H1 (cell line): Measurements from ENCODE around the gene GPALPP1. TPM values are rescaled to one million over a fixed set of nuclear protein-coding genes. Genes with fewer than 3 reads are reported as not detected.

ENCODE experiments used
- CTCF ChIA-PET: fragments of 300-600 bp; sonication (Branson Sonifier 250); formaldehyde crosslinking; loops from one replicate; lab custom pipeline; 2021; ENCODE audit not compliant: partially characterized antibody; lab: Charles Lee
- POLR2A ChIA-PET: fragments of 300-600 bp; sonication (Branson Sonifier 250); formaldehyde crosslinking; loops from one replicate; lab custom pipeline; 2021; ENCODE audit warnings: inconsistent platforms; ENCODE audit not compliant: partially characterized antibody; lab: Charles Lee
- DNase-seq, 2 experiments: peaks; one replicate each; pipeline versions ENCODE4 v3.0.0 to v3.0.0-alpha.2; 2010 to 2022; ENCODE audit warnings: low spot score in 2 of 2, low read depth in 1 of 2, mixed read lengths in 1 of 2
- FAIRE-seq: peaks from 2 replicates; lab custom pipeline; 2011; peaks lifted over from hg19 to GRCh38; lab: Jason Lieb, UNC
- H2AFZ ChIP-seq: 2 replicates; pipeline ENCODE4 v1.8.1; 2012; ENCODE audit warnings: low read length, inconsistent platforms
- H2AK5ac ChIP-seq: 2 replicates; pipeline ENCODE4 v1.6.1; 2013; ENCODE audit warnings: low read depth, low read length
- H2BK120ac ChIP-seq: replicated peaks from 2 replicates; pipeline ENCODE3; 2013; ENCODE audit warnings: low read depth, low read length, inconsistent platforms
- H2BK12ac ChIP-seq: 2 replicates; pipeline ENCODE4 v1.6.1; 2013; ENCODE audit warnings: low read depth, low read length
- H2BK15ac ChIP-seq: 2 replicates; pipeline ENCODE4 v1.6.1; 2013; ENCODE audit warnings: low read length
- H2BK20ac ChIP-seq: 2 replicates; pipeline ENCODE4 v1.6.1; 2013; ENCODE audit warnings: low read length
- H2BK5ac ChIP-seq: 2 replicates; pipeline ENCODE4 v1.6.1; 2013; ENCODE audit warnings: low read depth, low read length
- H3K14ac ChIP-seq: 2 replicates; pipeline ENCODE4 v1.6.1; 2013; ENCODE audit warnings: inconsistent platforms; ENCODE audit not compliant: insufficient read length
- H3K18ac ChIP-seq: 2 replicates; pipeline ENCODE4 v1.6.1; 2013; ENCODE audit warnings: low read length; ENCODE audit errors: extremely low read depth
- H3K23ac ChIP-seq: 2 replicates; pipeline ENCODE4 v1.6.1; 2013; ENCODE audit warnings: inconsistent platforms; ENCODE audit not compliant: insufficient read length
- H3K23me2 ChIP-seq: 2 replicates; pipeline ENCODE4 v1.6.1; 2013; ENCODE audit warnings: low read depth, low read length
- H3K27ac ChIP-seq: 2 replicates; pipeline ENCODE4 v1.6.1; 2011; ENCODE audit warnings: low read depth, low read length, inconsistent platforms
- H3K27me3 ChIP-seq, 4 experiments: replicated peaks in 1 of 4; 1 replicate in 1 of 4; 2 replicates in 3 of 4; pipeline versions ENCODE4 v1.6.1 to v1.8.1; 2011 to 2013; ENCODE audit warnings: low read length in 3 of 4, mild to moderate bottlenecking in 3 of 4, inconsistent platforms in 2 of 4, mixed read lengths in 2 of 4, moderate library complexity in 1 of 4; ENCODE audit not compliant: control insufficient read depth in 3 of 4, insufficient read depth in 3 of 4; ENCODE audit errors: extremely low read depth in 1 of 4
- H3K36me3 ChIP-seq, 4 experiments: 2 replicates each; pipeline versions ENCODE4 v1.6.1 to v1.8.1; 2011 to 2013; ENCODE audit warnings: mild to moderate bottlenecking in 4 of 4, low read length in 3 of 4, moderate library complexity in 2 of 4, control low read depth in 1 of 4, inconsistent platforms in 1 of 4; ENCODE audit not compliant: insufficient read depth in 4 of 4, control insufficient read depth in 2 of 4
- H3K4ac ChIP-seq: replicated peaks from 2 replicates; pipeline ENCODE3; 2013; ENCODE audit warnings: low read length, low read depth, mixed read lengths, inconsistent platforms; ENCODE audit not compliant: insufficient read length
- H3K4me1 ChIP-seq, 4 experiments: replicated peaks in 1 of 4; 1 replicate in 1 of 4; 2 replicates in 3 of 4; pipeline versions ENCODE4 v1.6.1 to v1.8.1; 2011 to 2013; ENCODE audit warnings: low read length in 3 of 4, inconsistent platforms in 2 of 4, mixed read lengths in 1 of 4; ENCODE audit not compliant: insufficient read depth in 4 of 4, control insufficient read depth in 3 of 4
- H3K4me2 ChIP-seq, 2 experiments: 2 replicates each; pipeline versions ENCODE4 v1.6.1 to v1.8.1; 2011 to 2013; ENCODE audit warnings: low read depth in 2 of 2, low read length in 2 of 2, control low read depth in 1 of 2, inconsistent platforms in 1 of 2, mild to moderate bottlenecking in 1 of 2; ENCODE audit not compliant: insufficient read depth in 1 of 2
- H3K4me3 ChIP-seq, 4 experiments: fragments of 200-600, 300-600 bp in 1 of 4; sonication (generic), shearing (Covaris generic), sonication (Bioruptor Twin) in 1 of 4; 2 replicates each; pipeline versions ENCODE4 v1.5.1 to v1.8.1; 2011 to 2016; ENCODE audit warnings: low read length in 4 of 4, low read depth in 3 of 4, control low read depth in 2 of 4, inconsistent platforms in 2 of 4, mild to moderate bottlenecking in 2 of 4, mixed read lengths in 1 of 4, moderate library complexity in 1 of 4; ENCODE audit not compliant: insufficient read depth in 2 of 4; ENCODE audit errors: extremely low read depth in 1 of 4
- H3K56ac ChIP-seq: replicated peaks from 2 replicates; pipeline ENCODE3; 2013; ENCODE audit warnings: low read depth, mild to moderate bottlenecking, mixed read lengths, low read length, inconsistent platforms; ENCODE audit not compliant: insufficient read length
- H3K79me1 ChIP-seq: 2 replicates; pipeline ENCODE4 v1.6.1; 2013; ENCODE audit warnings: low read depth, low read length, control low read depth
- H3K79me2 ChIP-seq, 2 experiments: 2 replicates each; pipeline versions ENCODE4 v1.6.1 to v1.8.1; 2012 to 2013; ENCODE audit warnings: low read length in 2 of 2, mild to moderate bottlenecking in 2 of 2, inconsistent platforms in 1 of 2; ENCODE audit not compliant: insufficient read depth in 2 of 2, control insufficient read depth in 1 of 2
- H3K9ac ChIP-seq, 4 experiments: replicated peaks in 1 of 4; 1 replicate in 1 of 4; 2 replicates in 3 of 4; pipeline versions ENCODE4 v1.6.1 to v1.8.1; 2011 to 2013; ENCODE audit warnings: low read depth in 3 of 4, low read length in 3 of 4, control low read depth in 2 of 4, mild to moderate bottlenecking in 2 of 4, moderate library complexity in 2 of 4, inconsistent platforms in 1 of 4; ENCODE audit errors: extremely low read depth in 1 of 4
- H3K9me3 ChIP-seq, 2 experiments: 2 replicates each; pipeline versions ENCODE4 v1.6.1 to v1.8.1; 2012 to 2013; ENCODE audit warnings: mild to moderate bottlenecking in 2 of 2, moderate library complexity in 2 of 2, control low read depth in 1 of 2, inconsistent platforms in 1 of 2, low read depth in 1 of 2, low read length in 1 of 2, mixed read lengths in 1 of 2; ENCODE audit not compliant: insufficient read depth in 2 of 2
- H4K20me1 ChIP-seq, 2 experiments: replicated peaks in 1 of 2; 2 replicates each; pipeline versions ENCODE3 to v1.8.1; 2011 to 2013; ENCODE audit warnings: inconsistent platforms in 2 of 2, low read length in 2 of 2, mild to moderate bottlenecking in 1 of 2; ENCODE audit not compliant: insufficient read depth in 2 of 2, control insufficient read depth in 1 of 2
- H4K5ac ChIP-seq: 2 replicates; pipeline ENCODE4 v1.6.1; 2013; ENCODE audit warnings: low read length, low read depth, mixed read lengths, inconsistent platforms; ENCODE audit not compliant: insufficient read length
- H4K8ac ChIP-seq: 2 replicates; pipeline ENCODE4 v1.8.0; 2013; ENCODE audit warnings: mild to moderate bottlenecking, moderate library complexity, low read length, inconsistent platforms; ENCODE audit not compliant: insufficient read depth; ENCODE audit errors: extremely low read depth
- H4K91ac ChIP-seq: replicated peaks from 2 replicates; pipeline ENCODE3; 2013; ENCODE audit warnings: low read length, mixed read lengths, inconsistent platforms; ENCODE audit not compliant: insufficient read length
- CEBPB ChIP-seq: IDR thresholded peaks from 2 replicates; pipeline ENCODE4 v1.6.1; 2012; ENCODE audit warnings: low read depth, low read length
- EZH2 ChIP-seq: fragments of 200-600 bp; sonication (generic); IDR thresholded peaks from 2 replicates; pipeline ENCODE4 v1.7.1; 2012; ENCODE audit warnings: low read depth, mild to moderate bottlenecking, moderate library complexity, low read length, inconsistent platforms; ENCODE audit not compliant: severe bottlenecking
- GTF2F1 ChIP-seq: IDR thresholded peaks from 2 replicates; pipeline ENCODE4 v1.6.1; 2012; ENCODE audit warnings: low read depth, low read length, improper control_type of control experiment, borderline replicate concordance
- RAD21 ChIP-seq, 2 experiments: IDR thresholded peaks in 1 of 2; conservative IDR thresholded peaks in 1 of 2; 2 replicates each; pipeline ENCODE4 v1.6.1; 2011; ENCODE audit warnings: low read depth in 2 of 2, low read length in 2 of 2, improper control_type of control experiment in 1 of 2, inconsistent platforms in 1 of 2, mild to moderate bottlenecking in 1 of 2, moderate library complexity in 1 of 2
- SP4 ChIP-seq: IDR thresholded peaks from 2 replicates; pipeline ENCODE4 v1.6.1; 2012; ENCODE audit warnings: low read length, inconsistent platforms
- WGBS, 2 experiments: shearing (Covaris generic) in 1 of 2; methylation state at CpG; one replicate each; pipeline versions ENCODE4 v1.1.6 to v1.1.7; 2013 to 2015; ENCODE audit warnings: low lambda C conversion rate in 2 of 2, mixed read lengths in 2 of 2, inconsistent platforms in 1 of 2, low coverage in 1 of 2, missing lambda C conversion rate in 1 of 2; ENCODE audit not compliant: insufficient replicate concordance in 2 of 2, insufficient coverage in 1 of 2, insufficient read length in 1 of 2; ENCODE audit errors: extremely low coverage in 1 of 2, missing lambda C conversion rate in 1 of 2; 5-methylcytosine and 5-hydroxymethylcytosine counted together
- polyA plus RNA-seq, 7 experiments: library from polyadenylated mRNA; depleted of rRNA in 3 of 7; stranded (reverse) in 5 of 7; unstranded in 2 of 7; fragments of >200 nt in 5 of 7; fragments of 200-250 nt in 2 of 7; gene quantifications; 1 replicate in 5 of 7; 2 replicates in 1 of 7; 4 replicates in 1 of 7; pipeline versions ENCODE4 v1.2.1 to v1.2.3, GENCODE V29; 2011 to 2013; ENCODE audit warnings: missing spikeins in 2 of 7, mixed read lengths in 2 of 7
- total RNA-seq: library from RNA; stranded (reverse); fragmentation: NEBNext Ultra II Directional; extraction: Animal tissue kit (Norgen Biotek cat#: 25700); gene quantifications from 2 replicates; pipeline ENCODE4 v1.2.1, GENCODE V29; 2021
- TF ChIP-seq, protein P1 (sequence below), 3 experiments: IDR thresholded peaks; 1 replicate in 2 of 3; 2 replicates in 1 of 3; pipeline versions ENCODE4 v1.5.1 to v1.6.1; 2011; ENCODE audit warnings: low read length in 3 of 3, mild to moderate bottlenecking in 3 of 3, inconsistent platforms in 2 of 3, low read depth in 1 of 3, moderate library complexity in 1 of 3; ENCODE audit not compliant: insufficient read depth in 1 of 3; ENCODE audit errors: control extremely low read depth in 1 of 3

The GPALPP1 gene
- total and polyA plus RNA-seq, 2 of the 8 experiments (the other 6 are each of a cell fraction or from before 2014, with no cell fraction given): 8.5 to 26.1 TPM

DNA sequence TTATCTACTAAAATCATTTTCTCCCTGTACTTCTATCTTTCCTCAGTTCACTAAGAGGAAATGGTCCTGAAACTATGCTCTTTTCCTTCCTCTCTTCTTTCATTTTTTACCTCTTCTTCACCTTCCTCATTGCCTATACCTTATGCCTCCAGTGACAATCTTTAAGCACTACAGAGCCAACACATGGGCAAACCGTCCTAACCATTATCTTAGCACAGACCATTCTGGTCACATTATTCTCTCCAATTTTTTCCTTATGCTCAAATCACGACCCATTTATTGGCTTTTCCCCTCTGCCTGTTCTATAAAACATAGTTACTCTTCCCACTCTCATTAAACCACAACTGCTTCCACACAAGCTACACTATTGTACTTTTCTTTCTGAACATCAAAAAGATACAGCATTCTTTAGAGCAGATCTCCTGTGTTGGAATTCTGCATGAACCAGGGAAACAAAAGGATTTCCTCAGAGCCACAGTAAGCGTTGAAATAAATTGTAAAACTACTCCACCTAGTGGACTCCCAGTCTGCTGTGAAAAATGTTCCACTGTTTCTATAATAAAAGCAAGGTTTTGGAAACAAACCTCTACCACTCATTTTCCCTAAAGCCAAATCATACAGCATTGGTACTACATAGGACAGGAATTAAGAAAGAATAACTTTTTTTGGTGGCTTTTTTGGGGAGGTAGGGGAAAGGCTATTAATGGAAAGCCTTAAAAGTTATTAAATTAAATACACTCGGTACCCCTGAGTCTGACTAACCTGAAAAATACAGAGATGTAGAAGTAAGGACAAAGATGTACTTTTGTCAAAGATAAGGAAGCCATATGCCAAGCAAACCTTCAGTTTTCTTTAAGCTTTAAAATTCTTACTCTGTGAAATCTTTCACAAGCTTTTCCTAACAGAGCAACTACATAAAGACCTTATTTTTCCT is 19.5 kb upstream of the GPALPP1 start:
- Histone ChIP-seq H3K36me3 (peaks cover 1 to 32% (median 13%) of the 10 kb centered on the region in 4 experiments), H2BK5ac (no peak overlapping the region), H3K79me1 (no peaks in the 10 kb centered on the region), H2AFZ (no peak overlapping the region), H3K23ac (no peak overlapping the region), H3K4ac (no peak overlapping the region), H3K4me1 (no peaks in the 10 kb centered on the region; a peak in 1 of 7 replicates), H3K23me2 (no peaks in the 10 kb centered on the region; the same call in 1 of the 2 replicates), H4K8ac (no peak overlapping the region), H2BK12ac (no peak overlapping the region), H3K18ac (no peak overlapping the region), H3K79me2 (peaks cover 0 to 14% of the 10 kb centered on the region in 2 experiments; a peak in 2 of 4 replicates), H3K4me3 (no peak overlapping the region), H3K14ac (no peak overlapping the region), H3K4me2 (no peak overlapping the region), H4K5ac (no peak overlapping the region), H3K9ac (no peak overlapping the region), H2AK5ac (no peak overlapping the region), H4K20me1 (no peaks in the 10 kb centered on the region), H2BK15ac (no peak overlapping the region), H4K91ac (no peak overlapping the region), H3K27me3 (no peaks in the 10 kb centered on the region), H2BK120ac (no peak overlapping the region), H3K9me3 (no peaks in the 10 kb centered on the region), H3K56ac (no peak overlapping the region), H2BK20ac (no peak overlapping the region), H3K27ac (no peak overlapping the region)
- CTCF ChIA-PET: interaction anchor here (0.7 to 3.2 kb wide), 16 partner anchors 10 to 1320 kb away, joined by 3 to 9 read pairs (median 4); no protein-coding TSS in a partner anchor
- WGBS, 2 experiments: 65% methylated on average over 4 of the region's 4 CpGs; no CpG with 5 or more reads in 1 of the 2 experiments
- DNase-seq (no peak), FAIRE-seq (peak; percentile 82)
- TF ChIP-seq, protein P1, sequence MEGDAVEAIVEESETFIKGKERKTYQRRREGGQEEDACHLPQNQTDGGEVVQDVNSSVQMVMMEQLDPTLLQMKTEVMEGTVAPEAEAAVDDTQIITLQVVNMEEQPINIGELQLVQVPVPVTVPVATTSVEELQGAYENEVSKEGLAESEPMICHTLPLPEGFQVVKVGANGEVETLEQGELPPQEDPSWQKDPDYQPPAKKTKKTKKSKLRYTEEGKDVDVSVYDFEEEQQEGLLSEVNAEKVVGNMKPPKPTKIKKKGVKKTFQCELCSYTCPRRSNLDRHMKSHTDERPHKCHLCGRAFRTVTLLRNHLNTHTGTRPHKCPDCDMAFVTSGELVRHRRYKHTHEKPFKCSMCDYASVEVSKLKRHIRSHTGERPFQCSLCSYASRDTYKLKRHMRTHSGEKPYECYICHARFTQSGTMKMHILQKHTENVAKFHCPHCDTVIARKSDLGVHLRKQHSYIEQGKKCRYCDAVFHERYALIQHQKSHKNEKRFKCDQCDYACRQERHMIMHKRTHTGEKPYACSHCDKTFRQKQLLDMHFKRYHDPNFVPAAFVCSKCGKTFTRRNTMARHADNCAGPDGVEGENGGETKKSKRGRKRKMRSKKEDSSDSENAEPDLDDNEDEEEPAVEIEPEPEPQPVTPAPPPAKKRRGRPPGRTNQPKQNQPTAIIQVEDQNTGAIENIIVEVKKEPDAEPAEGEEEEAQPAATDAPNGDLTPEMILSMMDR (IDR thresholded peaks at IDR 0.05; ENCODE audit: control extremely low read depth in 1 of 3, insufficient read depth in 1 of 3, low read depth in 1 of 3, low read length in 3 of 3): peak in 2 of 3 experiments; percentile 54 to 68; a peak in 2 of 4 replicates
- peak; percentile 74 to 77 for TF ChIP-seq RAD21 (IDR thresholded peaks at IDR 0.05 in 1 of 2, conservative IDR thresholded peaks at IDR 0.05 in 1 of 2; ENCODE audit: low read depth in 2 of 2, low read length in 2 of 2)
- no peak for TF ChIP-seq SP4
- no peak for TF ChIP-seq GTF2F1
- no peak for TF ChIP-seq EZH2
- TF ChIP-seq CEBPB: 0 out of 2 replicates have a peak, but pooled peaks have one; percentile 39
- POLR2A ChIA-PET: interaction anchor here (0.6 to 1.5 kb wide), 2 partner anchors 18 to 78 kb away, joined by 3 read pairs; no protein-coding TSS in a partner anchor
